Endothelial cell of umbilical vein (primary cell): Measurements from ENCODE around the gene DAW1. TPM values are rescaled to one million over a fixed set of nuclear protein-coding genes. Genes with fewer than 3 reads are reported as not detected.
"Not testable (repeated sequence)": the region's sequence is repeated elsewhere in the genome, so short reads cannot be mapped to it uniquely, and the experiment has no call there.

Experiments used
- BruUV-seq: library from RNA; stranded (reverse); fragments of 400-500 nt; replicated peaks from 2 replicates; lab custom pipeline; 2021; lab: Mats Ljungman, UMichigan
- CTCF ChIA-PET: fragments of 300-600, 350-600 bp; sonication (Branson Sonifier 250); formaldehyde crosslinking; loops from one replicate; lab custom pipeline; 2021; ENCODE audit warnings: antibody characterized with exemption, inconsistent platforms; lab: Charles Lee
- POLR2A ChIA-PET: fragments of 300-600, 350-600 bp; sonication (Branson Sonifier 250); formaldehyde crosslinking; loops from one replicate; lab custom pipeline; 2021; ENCODE audit warnings: antibody characterized with exemption, inconsistent platforms; lab: Charles Lee
- DNase-seq: peaks from one replicate; pipeline ENCODE4 v3.0.0-alpha.2; 2011; ENCODE audit warnings: low read depth, low spot score
- FAIRE-seq: peaks from 2 replicates; lab custom pipeline; 2011; peaks lifted over from hg19 to GRCh38; lab: Jason Lieb, UNC
- H2AFZ ChIP-seq: 2 replicates; pipeline ENCODE4 v1.6.0; 2012; ENCODE audit warnings: low read depth, low read length, control low read depth, inconsistent platforms
- H3K27ac ChIP-seq: 2 replicates; pipeline ENCODE4 v1.5.1; 2011; ENCODE audit warnings: low read depth, mild to moderate bottlenecking, control low read depth, low read length, moderate library complexity; ENCODE audit not compliant: insufficient read depth
- H3K27me3 ChIP-seq, 2 experiments: 2 replicates each; pipeline versions ENCODE4 v1.6.0 to v1.6.1; 2011; ENCODE audit warnings: low read length in 2 of 2, mixed read lengths in 1 of 2; ENCODE audit not compliant: control insufficient read depth in 2 of 2, insufficient read depth in 2 of 2
- H3K36me3 ChIP-seq, 2 experiments: 2 replicates in 1 of 2; 3 replicates in 1 of 2; pipeline ENCODE4 v1.5.1; 2011; ENCODE audit warnings: low read length in 2 of 2, mild to moderate bottlenecking in 1 of 2, moderate library complexity in 1 of 2; ENCODE audit not compliant: control insufficient read depth in 2 of 2, insufficient read depth in 2 of 2; ENCODE audit errors: extremely low read depth in 1 of 2
- H3K4me1 ChIP-seq: 3 replicates; pipeline ENCODE4 v1.5.1; 2011; ENCODE audit warnings: mild to moderate bottlenecking, low read length; ENCODE audit not compliant: control insufficient read depth, insufficient read depth; ENCODE audit errors: extremely low read depth
- H3K4me2 ChIP-seq: 2 replicates; pipeline ENCODE4 v1.6.1; 2011; ENCODE audit warnings: low read length, control low read depth, mixed read lengths; ENCODE audit not compliant: insufficient read depth
- H3K4me3 ChIP-seq, 3 experiments: fragments of 200-600 bp in 1 of 3; sonication (generic), shearing (Covaris generic) in 1 of 3; replicated peaks in 1 of 3; 2 replicates each; pipeline ENCODE4 v1.5.1; 2011 to 2016; ENCODE audit warnings: control low read depth in 3 of 3, low read length in 3 of 3, mild to moderate bottlenecking in 2 of 3, inconsistent platforms in 1 of 3, low read depth in 1 of 3, moderate library complexity in 1 of 3; ENCODE audit not compliant: insufficient read depth in 1 of 3
- H3K79me2 ChIP-seq: 2 replicates; pipeline ENCODE4 v1.6.0; 2012; ENCODE audit warnings: low read length, inconsistent platforms; ENCODE audit not compliant: control insufficient read depth, insufficient read depth
- H3K9ac ChIP-seq: replicated peaks from 2 replicates; pipeline ENCODE3; 2011; ENCODE audit warnings: low read length, control low read depth; ENCODE audit not compliant: insufficient read depth; ENCODE audit errors: extremely low read depth
- H3K9me1 ChIP-seq: replicated peaks from 3 replicates; pipeline ENCODE4 v1.6.0; 2011; ENCODE audit warnings: mild to moderate bottlenecking, low read length; ENCODE audit not compliant: control insufficient read depth, insufficient read depth; ENCODE audit errors: extremely low read depth
- H3K9me3 ChIP-seq: replicated peaks from 2 replicates; pipeline ENCODE4 v1.5.1; 2012; ENCODE audit warnings: low read length, inconsistent platforms; ENCODE audit not compliant: control insufficient read depth, insufficient read depth
- H4K20me1 ChIP-seq: replicated peaks from 2 replicates; pipeline ENCODE3; 2011; ENCODE audit warnings: mild to moderate bottlenecking, low read length; ENCODE audit not compliant: control insufficient read depth, insufficient read depth; ENCODE audit errors: extremely low read depth
- CTCF ChIP-seq, 2 donors: IDR thresholded peaks; 1 replicate in 1 of 2; 2 replicates in 1 of 2; pipeline ENCODE4 v1.5.1; 2011; ENCODE audit warnings: low read length in 2 of 2, mild to moderate bottlenecking in 2 of 2, moderate library complexity in 2 of 2, control low read depth in 1 of 2, inconsistent platforms in 1 of 2, low read depth in 1 of 2; ENCODE audit not compliant: insufficient read depth in 1 of 2; ENCODE audit errors: extremely low read depth in 1 of 2
- EZH2 ChIP-seq: IDR thresholded peaks from 2 replicates; pipeline ENCODE4 v1.6.1; 2012; ENCODE audit warnings: borderline replicate concordance, low read depth, mild to moderate bottlenecking, moderate library complexity, low read length, inconsistent platforms; ENCODE audit not compliant: severe bottlenecking
- FOS ChIP-seq: IDR thresholded peaks from 2 replicates; pipeline ENCODE4 v1.6.1; 2011; ENCODE audit warnings: mild to moderate bottlenecking, low read length, moderate library complexity, borderline replicate concordance; ENCODE audit not compliant: insufficient read depth
- GATA2 ChIP-seq: IDR thresholded peaks from 2 replicates; pipeline ENCODE4 v1.7.0; 2011; ENCODE audit warnings: low read depth, mild to moderate bottlenecking, moderate library complexity, mixed read lengths, low read length; ENCODE audit not compliant: insufficient read length, insufficient read depth
- JUN ChIP-seq: IDR thresholded peaks from 2 replicates; pipeline ENCODE4 v1.6.1; 2011; ENCODE audit warnings: borderline replicate concordance, low read depth; ENCODE audit not compliant: insufficient read length, insufficient read depth
- MAX ChIP-seq: IDR thresholded peaks from 2 replicates; pipeline ENCODE4 v1.6.1; 2011; ENCODE audit not compliant: insufficient read depth, insufficient read length
- MYC ChIP-seq: IDR thresholded peaks from one replicate; pipeline ENCODE4 v1.6.1; 2011; ENCODE audit warnings: mild to moderate bottlenecking, low read depth, low read length
- POLR2A ChIP-seq: IDR thresholded peaks from 2 replicates; pipeline ENCODE4 v1.6.1; 2012; ENCODE audit warnings: low read depth, mild to moderate bottlenecking, control low read depth, low read length
- POLR2AphosphoS5 ChIP-seq: IDR thresholded peaks from 2 replicates; pipeline ENCODE4 v1.6.1; 2012; ENCODE audit warnings: low read depth, mild to moderate bottlenecking, control low read depth, low read length, moderate library complexity; ENCODE audit not compliant: insufficient read depth
- dilution Hi-C: fragments of 300-500 bp; cut with MboI; formaldehyde crosslinking; loops from one replicate; pipeline ENCODE4 v1.15.0; 2019; ENCODE audit warnings: low sequenced_read_pairs; ENCODE audit not compliant: extremely low pct_ligation_motif_present
- intact Hi-C: fragments of 100-400 bp; cut with micrococcal nuclease; formaldehyde crosslinking; loops from one replicate; pipeline ENCODE4 v1.10.0; 2022
- polyA plus RNA-seq, 4 experiments: library from polyadenylated mRNA; depleted of rRNA in 3 of 4; stranded (reverse) in 3 of 4; unstranded in 1 of 4; fragments of >200 nt; gene quantifications; 2 replicates each; pipeline versions ENCODE4 v1.2.1 to v1.2.3, GENCODE V29; 2011 to 2012; ENCODE audit warnings: missing spikeins in 1 of 4
- total RNA-seq: library from RNA; stranded (reverse); gene quantifications from 2 replicates; pipeline ENCODE4 v1.2.3, GENCODE V29; 2021

DAW1 gene
- total and polyA plus RNA-seq, 2 donors (not counting 3 experiments of a cell fraction or from before 2014, with no cell fraction given): 1.2 to 2.0 TPM

GRCh38 chr2:227933884-227934283 lies 62.5 kb downstream of the DAW1 start:
- Histone ChIP-seq H3K9ac (no peak overlapping the region), H3K9me1 (no peaks in the 10 kb centered on the region), H3K4me2 (no peak overlapping the region), H3K36me3 (no peaks in the 10 kb centered on the region), H3K79me2 (no peaks in the 10 kb centered on the region), H2AFZ (no peak overlapping the region), H3K27ac (no peak overlapping the region), H3K4me3 (no peak overlapping the region), H4K20me1 (no peaks in the 10 kb centered on the region), H3K4me1 (no peaks in the 10 kb centered on the region), H3K9me3 (no peaks in the 10 kb centered on the region), H3K27me3 (no peaks in the 10 kb centered on the region)
- no peak for DNase-seq
- no peak for FAIRE-seq
- TF ChIP-seq MYC (no peak), GATA2 (no peak), POLR2AphosphoS5 (no peak), EZH2 (no peak), CTCF (IDR thresholded peaks at IDR 0.05; ENCODE audit: extremely low read depth in 1 of 2, insufficient read depth in 1 of 2, low read depth in 1 of 2, low read length in 2 of 2) (no peak), POLR2A (no peak), MAX (no peak), JUN (no peak), FOS (no peak)
- intact Hi-C loops (loop anchor here (10.0 kb wide), 1 partner anchor 1501 kb away; no protein-coding TSS in a partner anchor), dilution Hi-C loops (no loop called here)
- POLR2A ChIA-PET: no interaction called here
- no TSS peak for BruUV-seq
- CTCF ChIA-PET: interaction anchor here (1.9 kb wide), 1 partner anchor 43 kb away, joined by 7 read pairs; no protein-coding TSS in a partner anchor

GRCh38 chr2:227936249-227936648 lies 64.8 kb downstream of the DAW1 start:
- DNase-seq, H2AFZ ChIP-seq, CTCF ChIA-PET, BruUV-seq, H3K27ac ChIP-seq, POLR2A ChIA-PET, dilution Hi-C loops, H3K4me2 ChIP-seq, H3K4me3 ChIP-seq, H3K4me1 ChIP-seq, H3K36me3 ChIP-seq, H3K9me1 ChIP-seq, H3K9ac ChIP-seq, H3K9me3 ChIP-seq, FAIRE-seq, H3K79me2 ChIP-seq, H4K20me1 ChIP-seq, H3K27me3 ChIP-seq: not testable (repeated sequence)
- intact Hi-C loops: loop anchor here (10.0 kb wide), 1 partner anchor 1499 kb away; no protein-coding TSS in a partner anchor
